DMS114 treated with DMSO at 0.1 percent for 48 hours (cell line): ENCODE measurements around the gene DCLK1.
A peak's percentile ranks its signal among the peaks of the same experiment; 100 is the strongest.

Experiments
- DNase-seq: peaks from one replicate; lab custom pipeline; 2025; ENCODE audit not compliant: unreplicated experiment; lab: John Stamatoyannopoulos, UW

DCLK1 gene

DNA sequence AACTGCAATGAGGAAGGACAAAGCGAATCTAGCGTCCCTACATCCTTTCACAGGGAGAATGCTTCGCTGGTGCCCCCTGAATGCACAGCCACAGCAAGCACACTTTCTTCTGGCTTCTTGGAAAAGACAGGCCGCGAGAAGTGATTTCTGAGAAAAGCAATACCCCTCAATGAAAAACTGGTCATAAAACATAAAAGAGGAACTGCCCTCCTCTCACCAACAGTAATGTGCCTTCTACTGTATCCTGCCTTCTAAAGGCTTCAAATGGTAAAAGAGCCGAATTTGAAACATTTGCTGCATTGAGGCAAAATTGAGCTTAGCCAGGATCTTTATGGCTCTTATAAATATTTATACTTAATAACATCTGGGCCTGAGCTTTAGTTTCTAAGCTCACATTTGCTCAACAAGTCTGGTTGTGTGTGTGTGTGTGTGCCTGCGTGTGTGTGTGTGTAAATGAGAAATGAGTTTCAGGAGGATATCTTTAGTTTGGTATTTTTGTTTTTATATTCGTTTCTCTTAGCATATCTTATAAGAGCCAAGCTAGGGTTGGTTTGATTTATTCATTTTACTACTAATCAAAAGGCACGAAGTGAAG lies 408.6 kb downstream of the DCLK1 start:
- no peak for DNase-seq

DNA sequence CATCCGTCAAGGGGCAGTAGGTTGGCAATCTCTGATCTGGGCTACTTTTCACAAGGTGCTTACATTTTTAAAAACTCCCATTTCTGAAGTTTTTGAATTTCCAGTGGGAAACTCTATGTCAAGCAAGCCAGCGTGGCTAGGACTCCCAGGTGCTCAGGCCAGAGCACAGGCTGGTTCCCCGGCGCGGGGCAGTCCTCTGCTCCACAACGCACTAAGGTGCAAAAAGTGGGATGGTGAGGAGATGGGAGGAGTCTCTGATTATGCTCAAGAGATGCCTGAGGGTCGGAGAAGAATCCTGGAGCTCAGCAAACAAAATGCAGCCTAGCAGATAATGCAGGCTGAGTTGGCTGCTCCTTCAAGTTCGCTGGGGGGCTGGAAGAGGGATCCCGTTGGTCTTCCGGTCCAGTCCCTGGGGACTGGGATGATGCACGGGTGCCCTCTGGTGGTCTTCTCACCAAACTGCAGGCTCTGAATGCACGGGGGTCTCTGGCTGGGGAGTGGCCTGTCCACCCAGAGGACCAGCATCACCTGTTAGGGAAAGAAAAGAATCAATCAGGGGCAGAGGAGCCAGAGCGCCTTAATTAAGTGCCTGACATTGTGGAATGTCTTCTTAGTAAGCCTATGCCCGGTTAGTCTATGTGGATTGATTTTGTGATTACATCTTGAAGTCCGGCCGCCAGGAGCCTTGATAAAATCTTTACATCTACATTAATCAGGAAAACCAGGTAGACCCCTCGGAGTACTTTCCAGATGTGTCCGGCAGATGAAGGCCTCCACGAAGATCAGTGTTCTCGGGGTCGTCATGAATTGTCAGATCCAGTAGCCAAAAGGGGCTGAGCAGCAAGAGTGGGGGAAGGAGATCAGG lies 410.3 kb downstream of the DCLK1 start:
- DNase-seq, result peak; percentile 10

DNA sequence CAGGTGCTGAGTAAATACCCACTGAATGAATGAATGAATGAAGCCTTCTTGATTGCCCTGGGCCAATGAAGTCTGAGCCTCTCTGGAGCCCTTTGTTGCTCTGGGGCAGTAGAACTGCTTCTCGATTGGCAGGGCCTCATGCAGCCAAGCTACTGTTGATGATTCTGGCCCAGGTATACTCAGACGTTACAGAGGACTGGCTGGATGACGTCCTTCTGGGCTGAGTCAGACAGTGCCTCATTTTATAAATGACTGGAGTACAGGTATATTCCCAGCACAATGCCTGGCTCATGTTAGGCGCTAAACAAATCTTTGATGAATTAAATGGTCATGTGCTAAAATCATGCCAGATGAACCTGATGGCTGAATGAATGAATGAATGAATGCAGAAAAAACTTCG lies 410.9 kb downstream of the DCLK1 start:
- no peak for DNase-seq
